Measurements from ENCODE around the gene SUPT6H.
A peak's percentile ranks its signal among the peaks of the same experiment; 100 is the strongest.

Gene SUPT6H

GRCh38 chr17:28700278-28700677 lies 38.3 kb downstream of the SUPT6H start:
- H3K27me3 ChIP-seq (ENCODE audit: insufficient read depth, low read depth, severe bottlenecking): no peaks in the 10 kb centered on the region
- H3K36me3 ChIP-seq: peaks cover 100% of the 10 kb centered on the region
- H3K27ac ChIP-seq: no peak overlapping the region
- TF ChIP-seq CTCF (IDR thresholded peaks at IDR 0.05; ENCODE audit: low read depth, low read length): no peak
- H3K4me3 ChIP-seq (ENCODE audit: low read depth, low read length): no peak overlapping the region
- H3K9me3 ChIP-seq (ENCODE audit: severe bottlenecking): no peaks in the 10 kb centered on the region
- DNase-seq: no peak

- H3K27me3 ChIP-seq (ENCODE audit: insufficient read depth, low read depth, severe bottlenecking): no peaks in the 10 kb centered on the region
- no peak overlapping the region for H3K27ac ChIP-seq
- no peak overlapping the region for H3K4me3 ChIP-seq (ENCODE audit: low read depth, low read length)
- no peak for DNase-seq
- no peaks in the 10 kb centered on the region for H3K9me3 ChIP-seq (ENCODE audit: severe bottlenecking)
- H3K36me3 ChIP-seq: peaks cover 100% of the 10 kb centered on the region
- no peak for TF ChIP-seq CTCF (IDR thresholded peaks at IDR 0.05; ENCODE audit: low read depth, low read length)
These were observed 39.0 kb downstream of the SUPT6H start for GRCh38 chr17:28700830-28701492.

GRCh38 chr17:28702026-28702751 lies 40.2 kb downstream of the SUPT6H start:
- no peak for DNase-seq
- no peak for TF ChIP-seq CTCF (IDR thresholded peaks at IDR 0.05; ENCODE audit: low read depth, low read length)
- Histone ChIP-seq H3K4me3 (ENCODE audit: low read depth, low read length) (no peak overlapping the region), H3K9me3 (ENCODE audit: severe bottlenecking) (no peaks in the 10 kb centered on the region), H3K36me3 (peaks cover 93% of the 10 kb centered on the region), H3K27me3 (ENCODE audit: insufficient read depth, low read depth, severe bottlenecking) (no peaks in the 10 kb centered on the region), H3K27ac (peak overlapping the region; percentile 78)

GRCh38 chr17:28702752-28703150 lies 40.7 kb downstream of the SUPT6H start:
- Histone ChIP-seq H3K27me3 (ENCODE audit: insufficient read depth, low read depth, severe bottlenecking) (no peaks in the 10 kb centered on the region), H3K27ac (peak overlapping the region; percentile 78), H3K9me3 (ENCODE audit: severe bottlenecking) (no peaks in the 10 kb centered on the region), H3K36me3 (peaks cover 92% of the 10 kb centered on the region), H3K4me3 (ENCODE audit: low read depth, low read length) (no peak overlapping the region)
- TF ChIP-seq CTCF (IDR thresholded peaks at IDR 0.05; ENCODE audit: low read depth, low read length): no peak
- no peak for DNase-seq

- peak; percentile 59 for DNase-seq
- H3K27ac ChIP-seq: peak overlapping the region; percentile 78
- H3K9me3 ChIP-seq (ENCODE audit: severe bottlenecking): no peaks in the 10 kb centered on the region
- TF ChIP-seq CTCF (IDR thresholded peaks at IDR 0.05; ENCODE audit: low read depth, low read length): no peak
- H3K4me3 ChIP-seq (ENCODE audit: low read depth, low read length): no peak overlapping the region
- H3K27me3 ChIP-seq (ENCODE audit: insufficient read depth, low read depth, severe bottlenecking): no peaks in the 10 kb centered on the region
- H3K36me3 ChIP-seq: peaks cover 83% of the 10 kb centered on the region
These were observed 41.7 kb downstream of the SUPT6H start for GRCh38 chr17:28703552-28704218.
